Neural cell (in vitro differentiated cells): ENCODE results near the gene PLEKHA4. TPM values are rescaled to one million over a fixed set of nuclear protein-coding genes. Genes with fewer than 3 reads are reported as not detected.

Experiments
- H2AFZ ChIP-seq: fragments of 200-600, 300-800 bp; sonication (generic), shearing (Covaris generic); 2 replicates; pipeline ENCODE4 v1.6.0; 2014; ENCODE audit warnings: low read depth, mild to moderate bottlenecking, antibody characterized with exemption, low read length, moderate library complexity
- H3F3A ChIP-seq: fragments of 200-600 bp; shearing (Covaris generic); 2 replicates; pipeline ENCODE4 v1.6.1; 2016; ENCODE audit warnings: mild to moderate bottlenecking, moderate library complexity, mixed read lengths, antibody characterized with exemption, low read length; ENCODE audit not compliant: insufficient read depth, poor library complexity, severe bottlenecking
- H3K27ac ChIP-seq: fragments of 200-600, 300-800 bp; sonication (generic), shearing (Covaris generic); 2 replicates; pipeline ENCODE4 v1.5.1; 2014; ENCODE audit warnings: mild to moderate bottlenecking, low read length, moderate library complexity
- H3K27me3 ChIP-seq: fragments of 300-800, 200-600 bp; sonication (generic), shearing (Covaris generic); 2 replicates; pipeline ENCODE4 v1.6.0; 2014; ENCODE audit warnings: mild to moderate bottlenecking, low read depth, low read length, moderate library complexity; ENCODE audit not compliant: insufficient read depth
- H3K36me3 ChIP-seq: fragments of 300-800, 200-600 bp; sonication (generic), shearing (Covaris generic); 2 replicates; pipeline ENCODE4 v1.5.1; 2014; ENCODE audit warnings: mild to moderate bottlenecking, antibody characterized with exemption, low read length, moderate library complexity; ENCODE audit not compliant: insufficient read depth
- H3K4me2 ChIP-seq: fragments of 300-800, 200-600 bp; sonication (generic), shearing (Covaris generic); 2 replicates; pipeline ENCODE4 v1.6.0; 2014; ENCODE audit warnings: mild to moderate bottlenecking, low read length
- H3K4me3 ChIP-seq: fragments of 300-800, 200-600 bp; sonication (generic), shearing (Covaris generic); 2 replicates; pipeline ENCODE4 v1.5.1; 2014; ENCODE audit warnings: mild to moderate bottlenecking, low read length, moderate library complexity
- H3K79me2 ChIP-seq: fragments of 200-600 bp; shearing (Covaris generic); replicated peaks from 2 replicates; pipeline ENCODE4 v1.6.0; 2014; ENCODE audit warnings: mild to moderate bottlenecking, low read length, moderate library complexity; ENCODE audit not compliant: insufficient read depth
- H3K9ac ChIP-seq: fragments of 300-800, 200-600 bp; sonication (generic), shearing (Covaris generic); 2 replicates; pipeline ENCODE4 v1.6.1; 2016; ENCODE audit warnings: mild to moderate bottlenecking, low read length, mixed read lengths
- H3K9me2 ChIP-seq: fragments of 200-600 bp; shearing (Covaris generic); 2 replicates; pipeline ENCODE4 v1.6.1; 2016; ENCODE audit warnings: mild to moderate bottlenecking, low read length, mixed read lengths; ENCODE audit not compliant: insufficient read depth
- H3K9me3 ChIP-seq: fragments of 200-600, 300-800 bp; sonication (generic), shearing (Covaris generic); 2 replicates; pipeline ENCODE4 v1.6.1; 2016; ENCODE audit warnings: mild to moderate bottlenecking, mixed run types, low read length, moderate library complexity, mixed read lengths
- H4K20me1 ChIP-seq: fragments of 200-600 bp; shearing (Covaris generic); 2 replicates; pipeline ENCODE4 v1.6.1; 2016; ENCODE audit warnings: mild to moderate bottlenecking, mixed run types; ENCODE audit not compliant: insufficient read depth
- CTCF ChIP-seq: fragments of 450-650 bp; IDR thresholded peaks from 2 replicates; pipeline ENCODE4 v1.5.1; 2014; ENCODE audit warnings: antibody characterized with exemption, mild to moderate bottlenecking, moderate library complexity; ENCODE audit not compliant: poor library complexity, severe bottlenecking
- EP300 ChIP-seq: fragments of 450-650 bp; conservative IDR thresholded peaks from 2 replicates; pipeline ENCODE4 v1.6.1; 2014; ENCODE audit warnings: antibody characterized with exemption, mild to moderate bottlenecking, moderate library complexity; ENCODE audit not compliant: poor library complexity, severe bottlenecking
- EZH2 ChIP-seq: fragments of 200-600, 300-800 bp; shearing (Covaris generic), sonication (generic); IDR thresholded peaks from 2 replicates; pipeline ENCODE4 v1.6.1; 2014; ENCODE audit warnings: antibody characterized with exemption, low read length, borderline replicate concordance, mild to moderate bottlenecking; ENCODE audit not compliant: insufficient read depth, poor library complexity, severe bottlenecking
- MXI1 ChIP-seq: fragments of 450-650 bp; conservative IDR thresholded peaks from 2 replicates; pipeline ENCODE4 v1.6.1; 2014; ENCODE audit warnings: antibody characterized with exemption, mild to moderate bottlenecking; ENCODE audit not compliant: poor library complexity, severe bottlenecking
- POLR2AphosphoS5 ChIP-seq: IDR thresholded peaks from 2 replicates; pipeline ENCODE4 v1.6.1; 2012
- RAD21 ChIP-seq: fragments of 450-650 bp; conservative IDR thresholded peaks from 2 replicates; pipeline ENCODE4 v1.6.1; 2014; ENCODE audit warnings: antibody characterized with exemption, mild to moderate bottlenecking, moderate library complexity
- REST ChIP-seq: IDR thresholded peaks from 2 replicates; pipeline ENCODE4 v1.6.1; 2012; ENCODE audit warnings: borderline replicate concordance
- SMC3 ChIP-seq: fragments of 450-650 bp; conservative IDR thresholded peaks from 2 replicates; pipeline ENCODE4 v1.6.1; 2014; ENCODE audit warnings: antibody characterized with exemption, mild to moderate bottlenecking, moderate library complexity; ENCODE audit not compliant: poor library complexity
- TAF1 ChIP-seq: IDR thresholded peaks from 2 replicates; pipeline ENCODE4 v1.6.1; 2012; ENCODE audit warnings: low read depth
- polyA plus RNA-seq: library from polyadenylated mRNA; depleted of rRNA; stranded (reverse); fragments of >200 nt; gene quantifications from 2 replicates; pipeline ENCODE4 v1.2.3, GENCODE V29; 2014

PLEKHA4 gene
- polyA plus RNA-seq, 1 donor from 2014 or later = not detected

- Histone ChIP-seq H3K4me2 (no peak overlapping the region), H3K9me3 (no peaks in the 10 kb centered on the region), H3K27ac (no peak overlapping the region), H2AFZ (no peak overlapping the region), H3K36me3 (no peaks in the 10 kb centered on the region), H3K4me3 (no peak overlapping the region), H3K27me3 (no peaks in the 10 kb centered on the region), H3K9ac (no peak overlapping the region), H3K9me2 (no peaks in the 10 kb centered on the region), H4K20me1 (no peaks in the 10 kb centered on the region), H3F3A (no peaks in the 10 kb centered on the region), H3K79me2 (no peaks in the 10 kb centered on the region)
- TF ChIP-seq EP300 (no peak), MXI1 (no peak), TAF1 (no peak), RAD21 (no peak), CTCF (no peak), EZH2 (no peak), SMC3 (no peak), REST (no peak), POLR2AphosphoS5 (no peak)
Observed at GRCh38 chr19:48833977-48834376, 34.4 kb downstream of the PLEKHA4 start.

DNA sequence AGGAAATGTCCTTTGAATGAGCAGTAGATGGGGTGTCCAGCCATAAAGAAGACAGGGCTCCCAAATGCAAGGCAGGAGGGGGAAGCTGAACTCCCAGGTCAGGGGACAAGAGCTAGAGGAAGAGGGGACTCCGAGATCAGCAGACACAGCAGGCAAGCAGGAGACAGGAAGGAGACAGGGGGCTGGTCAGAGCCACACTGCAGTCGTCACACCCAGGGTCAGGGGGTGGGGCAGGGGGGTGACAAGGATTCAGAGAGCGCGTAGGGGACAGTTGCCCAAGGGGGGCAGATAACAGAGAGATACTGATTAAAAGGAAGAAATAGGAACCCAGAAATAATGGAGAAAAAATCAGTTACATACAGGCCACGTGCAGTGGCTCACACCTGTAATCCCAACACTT lies 35.4 kb downstream of the PLEKHA4 start:
- Histone ChIP-seq H4K20me1 (no peaks in the 10 kb centered on the region), H3F3A (no peaks in the 10 kb centered on the region), H3K36me3 (no peaks in the 10 kb centered on the region), H3K27me3 (no peaks in the 10 kb centered on the region), H3K4me2 (no peak overlapping the region), H3K27ac (no peak overlapping the region), H3K9me2 (no peaks in the 10 kb centered on the region), H3K9me3 (no peaks in the 10 kb centered on the region), H2AFZ (no peak overlapping the region), H3K9ac (no peak overlapping the region), H3K79me2 (no peaks in the 10 kb centered on the region), H3K4me3 (no peak overlapping the region)
- no peak for TF ChIP-seq EP300
- TF ChIP-seq REST = no peak
- TF ChIP-seq CTCF = no peak
- no peak for TF ChIP-seq RAD21
- TF ChIP-seq MXI1 = no peak
- no peak for TF ChIP-seq EZH2
- TF ChIP-seq SMC3 = no peak
- TF ChIP-seq TAF1 = no peak
- TF ChIP-seq POLR2AphosphoS5 = no peak
